HG03280 (cell line): ENCODE data around the gene APAF1.
A peak's percentile ranks its signal among the peaks of the same experiment; 100 is the strongest.

Experiments used
- ATAC-seq: cut with Tn5 transposase; IDR thresholded peaks from one replicate; pipeline ENCODE4 v1.9.1; 2021; ENCODE audit warnings: mild to moderate bottlenecking, moderate library complexity; ENCODE audit not compliant: unreplicated experiment

APAF1 gene

GRCh38 chr12:98721204-98721702 is 76.2 kb downstream of the APAF1 start:
- ATAC-seq, result no peak

- no peak for ATAC-seq
Measured at GRCh38 chr12:98724384-98725155, 79.5 kb downstream of the APAF1 start.

GRCh38 chr12:98725476-98726247 is 80.6 kb downstream of the APAF1 start:
- peak; percentile 65 for ATAC-seq

GRCh38 chr12:98727196-98727595 is 82.1 kb downstream of the APAF1 start:
- ATAC-seq, result no peak

- ATAC-seq, result no peak
Measured at GRCh38 chr12:98730412-98730811, 85.3 kb downstream of the APAF1 start.

- ATAC-seq, result no peak
Measured at GRCh38 chr12:98733667-98734350, 88.7 kb downstream of the APAF1 start.

GRCh38 chr12:98735821-98736220 is 90.7 kb downstream of the APAF1 start:
- no peak for ATAC-seq

- ATAC-seq, result no peak
Measured at GRCh38 chr12:98736352-98737321, 91.5 kb downstream of the APAF1 start.

GRCh38 chr12:98737322-98737712 is 92.2 kb downstream of the APAF1 start:
- no peak for ATAC-seq

GRCh38 chr12:98738002-98738401 is 92.9 kb downstream of the APAF1 start:
- no peak for ATAC-seq

GRCh38 chr12:98738539-98738938 is 93.4 kb downstream of the APAF1 start:
- ATAC-seq, result no peak

- ATAC-seq, result no peak
Measured at GRCh38 chr12:98740751-98741150, 95.7 kb downstream of the APAF1 start.

- ATAC-seq, result no peak
Measured at GRCh38 chr12:98741196-98741555, 96.1 kb downstream of the APAF1 start.

- ATAC-seq, result no peak
Measured at GRCh38 chr12:98741556-98742265, 96.6 kb downstream of the APAF1 start.

- ATAC-seq, result peak; percentile 58
Measured at GRCh38 chr12:98743362-98743953, 98.4 kb downstream of the APAF1 start.

GRCh38 chr12:98744680-98745079 is 99.6 kb downstream of the APAF1 start:
- ATAC-seq, result no peak

GRCh38 chr12:98745578-98746391 is 100.7 kb downstream of the APAF1 start:
- ATAC-seq, result no peak

GRCh38 chr12:98748463-98748862 is 103.4 kb downstream of the APAF1 start:
- ATAC-seq, result no peak

GRCh38 chr12:98750511-98750910 is 105.4 kb downstream of the APAF1 start:
- no peak for ATAC-seq
